GM12878 (cell line): ENCODE results near the gene INVS. TPM values are rescaled to one million over a fixed set of nuclear protein-coding genes. Genes with fewer than 3 reads are reported as not detected.

Source experiments
- ATAC-seq: fragments of 200-7000 bp; cut with Tn5 transposase; 3 replicates; pipeline ENCODE4 v1.9.1; 2020; ENCODE audit warnings: mild to moderate bottlenecking, moderate library complexity
- BruUV-seq: library from RNA; stranded (reverse); fragments of 400-500 nt; replicated peaks from 2 replicates; lab custom pipeline; 2021; lab: Mats Ljungman, UMichigan
- CTCF ChIA-PET: fragments of 300-600 bp; sonication (Branson Sonifier 250); formaldehyde crosslinking; extraction: SDS; loops from one replicate; lab custom pipeline; 2021; ENCODE audit warnings: inconsistent platforms; lab: Yijun Ruan, JAX
- POLR2A ChIA-PET: fragments of 350-600 bp; formaldehyde crosslinking; extraction: SDS; loops from one replicate; lab custom pipeline; 2021; ENCODE audit warnings: inconsistent platforms; lab: Charles Lee
- RAD21 ChIA-PET: fragments of 300-600 bp; sonication (Branson Sonifier 250); formaldehyde crosslinking; loops from one replicate; lab custom pipeline; 2023; ENCODE audit warnings: antibody characterized with exemption; ENCODE audit not compliant: unreplicated experiment; lab: Charles Lee
- SMC1A ChIA-PET: fragments of 300-600 bp; sonication (Branson Sonifier 250); formaldehyde crosslinking; loops from one replicate; lab custom pipeline; 2023; ENCODE audit not compliant: unreplicated experiment, uncharacterized antibody; lab: Charles Lee
- DNase-seq: peaks from one replicate; pipeline ENCODE4 v3.0.0-alpha.2; 2011; ENCODE audit warnings: low read depth, low spot score
- FAIRE-seq: peaks from 3 replicates; lab custom pipeline; 2011; peaks lifted over from hg19 to GRCh38; lab: Jason Lieb, UNC
- H2AFZ ChIP-seq: 2 replicates; pipeline ENCODE4 v1.6.0; 2011; ENCODE audit warnings: low read depth, low read length, control low read depth; ENCODE audit not compliant: control insufficient read depth
- H3K27ac ChIP-seq: 2 replicates; pipeline ENCODE4 v1.5.1; 2011; ENCODE audit warnings: control low read depth; ENCODE audit not compliant: control insufficient read depth, insufficient read depth
- H3K27me3 ChIP-seq, 2 experiments: replicated peaks in 1 of 2; 2 replicates each; pipeline versions ENCODE4 v1.6.0 to v1.6.1; 2011; ENCODE audit warnings: low read length in 1 of 2; ENCODE audit not compliant: control insufficient read depth in 2 of 2, insufficient read depth in 2 of 2
- H3K36me3 ChIP-seq, 2 experiments: 2 replicates each; pipeline ENCODE4 v1.5.1; 2011; ENCODE audit warnings: low read length in 1 of 2; ENCODE audit not compliant: control insufficient read depth in 2 of 2, insufficient read depth in 2 of 2
- H3K4me1 ChIP-seq: 2 replicates; pipeline ENCODE4 v1.6.1; 2011; ENCODE audit warnings: mild to moderate bottlenecking, low read length, moderate library complexity, mixed read lengths; ENCODE audit not compliant: control insufficient read depth, insufficient read depth
- H3K4me2 ChIP-seq: 2 replicates; pipeline ENCODE4 v1.6.0; 2011; ENCODE audit warnings: control low read depth; ENCODE audit not compliant: control insufficient read depth, insufficient read depth
- H3K4me3 ChIP-seq: fragments of 200-600 bp; sonication (generic); 2 replicates; pipeline ENCODE4 v1.5.1; 2016
- H3K79me2 ChIP-seq: 2 replicates; pipeline ENCODE4 v1.6.0; 2011; ENCODE audit warnings: low read length; ENCODE audit not compliant: control insufficient read depth, insufficient read depth
- H3K9ac ChIP-seq: 2 replicates; pipeline ENCODE4 v1.8.0; 2011; ENCODE audit warnings: low read length, control low read depth, mixed read lengths; ENCODE audit not compliant: control insufficient read depth, insufficient read depth
- H3K9me3 ChIP-seq: replicated peaks from 3 replicates; pipeline ENCODE4 v1.5.1; 2011; ENCODE audit warnings: mild to moderate bottlenecking, low read length; ENCODE audit not compliant: control insufficient read depth, insufficient read depth
- H4K20me1 ChIP-seq: 2 replicates; pipeline ENCODE4 v1.6.0; 2011; ENCODE audit not compliant: control insufficient read depth, insufficient read depth
- CHD4 ChIP-seq: fragments of 200-600 bp; sonication (generic); IDR thresholded peaks from 2 replicates; pipeline ENCODE4 v1.6.1; 2016; ENCODE audit warnings: mild to moderate bottlenecking
- DPF2 ChIP-seq: fragments of 450-650 bp; IDR thresholded peaks from 2 replicates; pipeline ENCODE4 v1.6.1; 2017; ENCODE audit warnings: mild to moderate bottlenecking
- IRF4 ChIP-seq: IDR thresholded peaks from 2 replicates; pipeline ENCODE4 v1.6.1; 2011; ENCODE audit warnings: low read depth, low read length
- POLR2A ChIP-seq: IDR thresholded peaks from 2 replicates; pipeline ENCODE4 v1.6.1; 2011; ENCODE audit warnings: low read depth, mild to moderate bottlenecking, low read length
- ZBTB4 ChIP-seq: fragments of 450-650 bp; formaldehyde crosslinking; IDR thresholded peaks from 2 replicates; pipeline ENCODE4 v1.4.0; 2022; ENCODE audit warnings: mild to moderate bottlenecking, moderate library complexity
- ZNF274 ChIP-seq: IDR thresholded peaks from one replicate; pipeline ENCODE4 v1.8.0; 2011; ENCODE audit not compliant: insufficient read length, insufficient read depth
- WGBS: methylation state at CpG from one replicate; pipeline ENCODE4 v1.1.6; 2016; ENCODE audit warnings: low lambda C conversion rate; ENCODE audit not compliant: insufficient replicate concordance, insufficient coverage; ENCODE audit errors: missing lambda C conversion rate; 5-methylcytosine and 5-hydroxymethylcytosine counted together
- in situ Hi-C: fragments of 300-500 bp; cut with MboI; formaldehyde crosslinking; loops from 9 replicates; pipeline ENCODE4 v1.14.3; 2018; ENCODE audit warnings: mixed read lengths
- intact Hi-C: fragments of 100-400 bp; cut with micrococcal nuclease; formaldehyde crosslinking; loops from one replicate; pipeline ENCODE4 v1.14.2; 2022; ENCODE audit not compliant: unreplicated experiment
- polyA plus RNA-seq, 11 experiments: library from polyadenylated mRNA; depleted of rRNA in 4 of 11; unstranded in 6 of 11; stranded (reverse) in 5 of 11; fragments of >200 nt; fragmentation: Nextera tagmentation in 4 of 11; fragmentation: Illumina TruSeq in 1 of 11; extraction: Ambion mirVana in 4 of 11; extraction: Trizol in 1 of 11; gene quantifications; 1 replicate in 1 of 11; 2 replicates in 10 of 11; pipeline versions ENCODE4 v1.2.1 to v1.2.3, GENCODE V29; 2011 to 2016; ENCODE audit warnings: inconsistent platforms in 2 of 11, missing spikeins in 2 of 11, low read depth in 1 of 11
- total RNA-seq, 4 experiments: library from RNA; depleted of rRNA in 3 of 4; stranded (reverse); fragments of >200 nt in 3 of 4; fragmentation: Illumina TruSeq in 1 of 4; extraction: Trizol in 1 of 4; gene quantifications; 2 replicates each; pipeline versions ENCODE4 v1.2.1 to v1.2.3, GENCODE V29; 2013 to 2021

Gene INVS
- total and polyA plus RNA-seq, 10 of the 15 experiments (the other 5 are each of a cell fraction or from before 2014, with no cell fraction given), result 0.93 to 20.8 (median 13.2) TPM

GRCh38 chr9:100317706-100318105, 218.7 kb downstream of the INVS start:
- no peak overlapping the region for H3K4me2 ChIP-seq
- TF ChIP-seq DPF2, result no peak
- no peak for TF ChIP-seq POLR2A
- TF ChIP-seq IRF4, result no peak
- no peak for TF ChIP-seq ZBTB4 (CRISPR knock-in tag)
- no peak for TF ChIP-seq ZNF274
- no peak for TF ChIP-seq CHD4
- no peaks in the 10 kb centered on the region for H3K79me2 ChIP-seq
- ATAC-seq (no peak), FAIRE-seq (no peak), DNase-seq (no peak)
- H4K20me1 ChIP-seq, result no peaks in the 10 kb centered on the region
- no TSS peak for BruUV-seq
- no peak overlapping the region for H3K27ac ChIP-seq
- peaks cover 7% of the 10 kb centered on the region for H3K9me3 ChIP-seq
- no peak overlapping the region for H3K4me3 ChIP-seq
- CTCF ChIA-PET, result no interaction called here
- H3K9ac ChIP-seq, result no peak overlapping the region
- intact Hi-C loops (no loop called here), in situ Hi-C loops (loop anchor here (10.0 kb wide), 1 partner anchor 1153 kb away; no protein-coding TSS in a partner anchor)
- no peaks in the 10 kb centered on the region for H3K4me1 ChIP-seq
- peaks cover 0 to 21% of the 10 kb centered on the region in 2 experiments; a peak in 3 of 4 replicates for H3K36me3 ChIP-seq
- POLR2A ChIA-PET, result no interaction called here
- RAD21 ChIA-PET, result no interaction called here
- H2AFZ ChIP-seq, result no peak overlapping the region
- SMC1A ChIA-PET, result no interaction called here
- no peaks in the 10 kb centered on the region for H3K27me3 ChIP-seq
- 35% methylated on average over 1 of the region's 1 CpG for WGBS
